NCI-H510A (cell line): ENCODE data around the gene TRPM3.

Experiments used
- DNase-seq: peaks from one replicate; lab custom pipeline; 2025; lab: John Stamatoyannopoulos, UW

The TRPM3 gene

DNA sequence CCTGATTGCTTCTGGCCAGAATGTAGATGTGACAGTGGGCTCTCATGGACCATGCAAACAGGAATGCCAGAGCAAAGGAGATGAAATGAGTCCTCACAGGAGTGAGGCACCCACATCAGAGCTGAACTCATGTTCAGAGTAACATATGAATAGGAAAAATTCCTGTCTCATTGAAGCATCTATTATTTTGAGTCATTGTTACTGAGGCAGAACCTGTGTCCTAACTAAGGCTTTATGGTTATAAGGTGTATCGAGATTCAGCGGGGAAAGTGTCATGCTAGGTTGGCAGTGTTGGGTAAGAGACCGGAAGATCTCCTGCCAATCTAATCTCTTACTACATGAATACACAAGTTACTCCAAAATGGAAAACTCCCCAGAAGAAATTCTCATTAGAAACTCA lies 304.1 kb downstream of the TRPM3 start:
- no peak for DNase-seq

DNA sequence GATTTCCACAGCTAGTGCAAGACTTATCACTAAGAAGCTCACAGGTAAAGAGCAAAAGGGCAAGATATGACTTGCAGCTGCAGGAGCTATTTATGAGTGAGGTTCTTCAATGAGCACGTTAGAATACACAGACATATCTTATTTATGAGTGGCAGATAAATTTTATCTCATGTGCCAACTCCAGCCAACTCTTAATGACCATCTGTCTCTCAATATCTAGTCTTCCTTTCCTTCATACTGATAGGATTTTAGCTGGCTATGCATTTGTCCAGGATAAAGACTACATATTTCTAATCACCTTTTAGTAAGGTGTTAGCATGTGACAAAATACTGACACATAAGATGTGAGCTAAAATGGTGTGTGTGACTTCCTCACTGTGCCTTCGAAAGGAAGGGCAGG lies 304.5 kb downstream of the TRPM3 start:
- DNase-seq = no peak

DNA sequence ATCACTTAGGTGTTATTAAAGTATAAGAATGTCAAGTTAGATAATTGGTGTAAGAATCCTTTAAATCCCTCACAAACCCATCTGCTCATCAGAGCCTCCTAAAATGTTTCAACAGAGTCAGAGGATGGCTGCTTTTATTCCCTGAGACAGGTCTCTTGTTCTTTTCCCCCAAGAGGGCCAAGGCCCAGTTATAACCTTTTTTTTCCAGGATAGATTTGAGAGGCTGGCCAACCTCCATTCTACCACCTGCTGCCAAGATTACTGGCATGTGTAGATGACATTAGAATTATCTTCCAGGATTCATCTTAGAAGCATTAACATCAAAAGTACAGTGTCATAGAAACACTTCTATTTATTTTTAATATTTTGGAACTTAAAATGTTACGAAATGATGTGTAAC lies 305.1 kb downstream of the TRPM3 start:
- DNase-seq = no peak

DNA sequence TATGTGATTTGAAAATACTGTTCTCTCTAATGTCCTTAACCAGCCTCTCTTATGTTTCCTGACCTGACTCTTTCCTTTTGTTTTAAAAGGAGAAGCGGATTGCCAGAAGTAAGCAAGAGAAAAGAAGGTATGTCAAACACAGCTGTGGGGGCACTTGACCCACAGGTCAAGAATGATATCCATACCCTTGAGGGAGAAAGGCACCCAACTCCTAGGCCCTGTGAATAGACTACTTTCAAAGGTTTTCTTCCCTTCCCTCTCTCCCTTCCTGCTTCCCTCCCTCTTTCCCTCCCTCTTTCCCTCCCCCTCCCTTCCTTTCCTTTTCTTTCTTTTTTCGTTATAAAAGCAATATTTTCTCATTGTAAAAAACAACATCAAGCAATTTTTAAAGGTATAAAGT lies 306.8 kb downstream of the TRPM3 start:
- DNase-seq = no peak

GRCh38 chr9:70813141-70813540 lies 308.3 kb downstream of the TRPM3 start:
- DNase-seq = no peak

DNA sequence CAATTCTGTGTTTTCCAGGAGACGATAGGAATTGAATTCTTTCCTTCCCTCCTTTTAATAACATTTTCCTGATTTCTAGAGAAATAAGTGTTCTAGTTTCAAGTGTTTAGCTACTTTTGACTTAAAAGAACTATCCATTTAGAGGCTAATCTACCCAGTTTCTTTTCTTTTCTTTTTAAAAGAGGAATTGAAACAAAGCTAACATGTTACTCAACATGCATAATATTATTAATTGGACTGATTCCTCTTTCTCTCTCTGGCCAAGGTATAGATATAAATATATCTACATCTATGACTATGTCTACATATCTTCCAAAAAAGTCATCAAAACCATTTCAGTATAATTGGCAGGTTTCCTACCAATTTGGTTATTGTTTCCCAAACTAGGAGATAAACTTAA lies 309.8 kb downstream of the TRPM3 start:
- no peak for DNase-seq

DNA sequence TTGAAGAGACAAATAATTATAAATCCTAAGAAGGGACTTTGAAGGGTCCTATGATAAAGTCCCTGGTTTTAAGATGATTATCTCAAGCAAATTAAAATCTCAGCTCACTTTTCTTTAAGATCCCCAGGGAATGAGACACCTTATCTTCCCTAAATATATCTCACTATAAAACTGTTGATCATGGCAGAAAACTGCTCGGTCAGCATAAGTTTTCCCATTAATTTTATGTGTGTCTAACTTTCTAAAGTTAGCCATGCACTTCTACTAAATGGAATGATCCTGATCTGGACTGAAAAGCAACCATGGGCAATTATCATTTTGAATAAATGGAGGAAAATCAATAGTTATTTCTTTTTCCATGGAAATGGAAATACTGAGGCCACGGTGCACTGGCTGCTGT lies 314.5 kb downstream of the TRPM3 start:
- no peak for DNase-seq

DNA sequence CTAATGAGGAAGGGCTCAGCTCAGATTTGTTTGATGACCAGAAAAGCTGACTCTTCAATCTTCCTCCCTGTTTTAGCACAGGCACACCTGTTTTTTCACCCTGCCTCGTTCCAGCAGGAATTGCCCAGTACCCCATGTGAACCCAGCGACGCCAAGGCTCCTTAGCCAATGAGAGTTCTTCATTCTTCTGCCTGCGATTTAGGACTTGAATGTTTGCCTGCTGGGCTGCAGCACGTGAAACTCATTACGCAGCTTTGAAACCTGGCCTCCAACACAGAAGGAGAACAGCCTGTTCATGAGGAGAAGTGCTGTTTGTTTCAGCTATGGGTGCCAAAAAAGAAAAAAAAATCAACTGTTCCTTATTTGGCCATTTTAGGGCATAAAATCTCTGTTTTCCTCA lies 315.5 kb downstream of the TRPM3 start:
- no peak for DNase-seq

DNA sequence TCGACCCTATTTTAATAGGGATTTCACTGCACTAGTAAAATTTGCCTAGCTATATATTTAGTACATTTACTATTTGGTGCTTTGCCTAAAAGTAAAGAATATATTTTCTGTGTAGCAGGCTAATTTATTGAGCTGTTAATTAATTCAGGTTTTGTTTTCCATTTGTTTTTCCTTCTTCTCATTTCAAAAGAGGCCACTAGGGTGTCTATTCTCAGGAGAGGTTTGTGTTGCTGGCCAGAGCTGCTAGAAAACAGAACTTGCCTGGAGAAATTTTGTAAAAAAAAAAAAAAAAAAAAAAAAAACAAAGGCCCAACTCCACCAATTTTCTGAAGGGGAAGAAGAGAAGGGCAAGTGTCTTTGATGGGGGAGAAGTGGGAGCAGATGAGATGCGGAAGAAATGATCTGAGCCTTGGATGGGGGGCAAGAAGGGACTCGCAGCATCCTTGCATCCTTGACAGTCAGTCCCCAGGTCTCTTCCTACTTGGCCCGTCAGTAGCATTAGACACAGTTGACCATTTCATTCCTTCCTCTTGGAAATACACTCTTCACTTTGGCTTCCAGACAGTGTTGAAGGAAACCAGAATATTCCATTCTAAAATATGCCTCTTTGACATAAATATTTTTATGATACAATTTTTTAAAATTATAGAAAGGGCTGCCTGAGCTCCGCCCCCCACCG lies 318.5 kb downstream of the TRPM3 start:
- no peak for DNase-seq

- DNase-seq = no peak
These were observed 319.2 kb downstream of the TRPM3 start for GRCh38 chr9:70802206-70802605.

DNA sequence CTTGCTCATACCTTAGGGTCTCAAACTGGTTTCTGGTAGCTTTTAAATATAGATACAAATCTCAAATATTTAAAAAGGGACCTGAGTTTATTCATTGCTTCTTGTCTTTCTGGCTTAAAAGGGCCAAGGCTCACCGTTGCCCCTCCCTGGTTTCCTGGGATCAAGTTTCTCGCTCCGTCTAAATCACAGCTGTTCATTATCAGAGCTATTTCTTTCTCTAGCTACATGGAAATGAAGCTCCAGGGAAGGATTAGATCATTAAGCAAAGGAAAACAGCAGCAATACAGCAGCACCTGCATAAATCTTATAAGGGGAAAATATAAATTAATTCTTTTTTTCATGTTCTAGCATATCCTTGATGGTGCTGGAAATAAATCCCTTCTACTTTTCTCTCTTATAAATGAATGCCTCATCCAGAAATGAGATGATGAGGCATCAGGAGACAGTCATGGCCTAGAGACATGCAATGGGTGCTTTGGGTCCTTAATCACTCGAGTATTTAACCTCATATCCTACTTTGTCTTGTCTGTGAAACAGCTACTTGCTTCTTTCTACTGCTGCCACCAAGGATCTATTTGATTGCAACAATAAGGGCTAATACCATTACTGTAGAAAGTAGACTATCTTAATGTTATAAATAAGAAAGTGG lies 320.1 kb downstream of the TRPM3 start:
- DNase-seq = no peak

DNA sequence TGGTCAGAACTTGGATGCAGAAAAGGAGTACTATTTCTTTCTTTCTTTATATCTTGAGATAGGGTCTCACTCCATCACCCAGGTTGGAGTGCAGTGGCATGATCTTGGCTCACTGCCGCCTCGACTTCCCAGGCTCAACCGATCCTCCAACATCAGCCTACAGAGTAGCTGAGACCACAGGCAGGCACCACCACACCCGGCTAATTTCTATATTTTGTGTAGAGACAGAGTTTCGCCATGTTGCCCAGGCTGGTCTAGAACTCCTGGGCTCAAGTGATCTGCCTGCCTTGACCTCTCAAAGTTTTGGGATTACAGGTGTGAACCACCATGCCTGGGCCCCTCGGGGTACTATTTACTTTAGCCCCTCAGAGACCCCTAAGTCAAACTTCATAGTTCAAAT lies 323.4 kb downstream of the TRPM3 start:
- no peak for DNase-seq

- no peak for DNase-seq
These were observed 325.6 kb downstream of the TRPM3 start for GRCh38 chr9:70795841-70796240.

DNA sequence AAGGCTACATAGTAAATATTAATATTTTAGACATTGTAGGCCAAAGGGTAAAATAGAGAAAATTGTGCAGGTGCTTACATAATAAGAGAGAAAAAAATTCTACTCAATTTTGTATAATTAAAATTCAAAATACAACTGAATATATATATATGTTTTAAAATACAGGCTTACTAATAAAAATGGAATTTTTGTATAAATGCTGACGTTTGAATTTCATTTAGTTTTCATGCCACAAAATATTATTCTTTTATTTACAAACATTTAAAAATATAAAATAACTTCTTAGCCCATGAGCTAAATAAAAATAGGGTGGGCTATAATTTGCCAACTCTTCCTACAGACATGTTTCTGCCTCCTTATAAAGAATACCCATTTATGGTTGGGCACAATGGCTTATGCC lies 328.6 kb downstream of the TRPM3 start:
- DNase-seq = no peak

GRCh38 chr9:70791936-70792335 lies 329.5 kb downstream of the TRPM3 start:
- DNase-seq = no peak

- no peak for DNase-seq
These were observed 332.3 kb downstream of the TRPM3 start for GRCh38 chr9:70789086-70789485.

DNA sequence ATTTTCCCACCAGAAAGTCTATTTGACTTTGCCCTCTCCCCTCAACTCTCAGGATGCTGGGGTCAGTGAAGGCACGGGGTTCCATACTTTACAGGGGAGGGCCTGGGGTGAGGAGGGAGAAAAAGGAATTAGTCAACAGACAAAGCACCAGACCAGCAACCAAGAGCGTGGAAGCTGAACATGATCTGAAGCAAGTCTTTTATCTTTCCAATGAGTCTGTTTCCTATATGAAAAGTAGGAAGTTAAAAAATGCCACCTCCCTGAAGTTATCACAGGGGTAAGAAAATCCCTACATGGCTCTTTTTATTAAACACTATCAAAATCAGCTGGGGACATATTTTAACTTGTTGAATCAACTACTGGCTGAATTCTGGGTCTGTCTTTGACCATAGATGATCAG lies 337.0 kb downstream of the TRPM3 start:
- no peak for DNase-seq

DNA sequence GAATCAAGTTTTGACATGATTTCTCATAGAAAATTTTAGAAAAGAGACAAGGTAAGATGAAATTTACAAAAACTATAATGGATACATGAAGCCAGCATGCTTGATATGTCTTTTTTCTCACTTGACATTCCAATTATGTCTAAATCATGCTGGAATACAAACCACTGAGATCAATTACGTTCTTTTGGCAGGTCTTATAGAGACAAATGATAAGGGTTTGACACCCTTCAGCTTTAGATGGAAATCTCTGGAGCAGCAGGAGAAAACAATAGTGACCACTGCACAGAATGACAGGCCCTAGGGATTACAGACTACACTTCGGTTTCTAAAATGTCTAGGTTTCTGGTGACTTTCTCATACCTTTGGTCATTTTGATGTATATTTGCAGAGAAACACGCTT lies 342.9 kb downstream of the TRPM3 start:
- no peak for DNase-seq

- DNase-seq = no peak
These were observed 347.8 kb downstream of the TRPM3 start for GRCh38 chr9:70773579-70773978.

- DNase-seq = no peak
These were observed 348.8 kb downstream of the TRPM3 start for GRCh38 chr9:70772601-70773000.

DNA sequence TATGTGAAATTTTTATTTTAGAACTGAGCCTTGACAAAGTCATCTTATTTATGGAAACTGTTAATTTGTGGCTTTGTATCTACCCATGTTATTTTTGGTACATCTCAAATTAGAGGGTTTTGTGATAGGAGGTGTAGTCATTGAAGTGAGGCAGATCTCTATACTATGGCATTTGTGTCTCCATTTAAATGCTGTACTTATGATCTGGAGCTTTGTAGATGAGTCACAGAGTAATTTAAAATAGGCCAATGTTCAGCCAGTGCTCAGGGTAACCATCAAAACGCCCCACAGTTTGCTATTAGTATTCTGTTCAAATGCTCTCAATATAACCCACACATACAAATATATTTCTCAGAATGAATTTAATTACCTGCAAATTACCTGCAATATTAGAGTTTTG lies 355.5 kb downstream of the TRPM3 start:
- DNase-seq = no peak

- DNase-seq = no peak
These were observed 360.2 kb downstream of the TRPM3 start for GRCh38 chr9:70761139-70761670.

DNA sequence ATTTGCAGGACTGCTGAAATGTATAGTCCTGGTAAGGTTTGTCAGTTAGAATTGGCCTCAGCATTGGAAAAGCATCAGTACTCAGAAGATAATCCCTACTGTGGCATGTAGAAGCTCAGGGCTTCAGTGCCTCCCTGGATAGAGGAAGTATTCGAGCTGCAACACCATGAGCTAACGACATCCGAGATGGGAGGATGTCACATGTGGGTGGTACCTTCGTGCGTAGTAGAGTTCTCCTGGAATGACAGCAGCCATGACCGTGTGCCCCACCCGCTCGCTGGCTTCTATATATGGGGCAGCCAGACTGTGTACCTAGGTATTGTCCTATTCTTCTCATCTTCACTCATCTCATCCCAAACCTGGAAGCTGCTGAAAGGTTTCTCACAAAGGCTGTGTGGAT lies 361.2 kb downstream of the TRPM3 start:
- DNase-seq = no peak

DNA sequence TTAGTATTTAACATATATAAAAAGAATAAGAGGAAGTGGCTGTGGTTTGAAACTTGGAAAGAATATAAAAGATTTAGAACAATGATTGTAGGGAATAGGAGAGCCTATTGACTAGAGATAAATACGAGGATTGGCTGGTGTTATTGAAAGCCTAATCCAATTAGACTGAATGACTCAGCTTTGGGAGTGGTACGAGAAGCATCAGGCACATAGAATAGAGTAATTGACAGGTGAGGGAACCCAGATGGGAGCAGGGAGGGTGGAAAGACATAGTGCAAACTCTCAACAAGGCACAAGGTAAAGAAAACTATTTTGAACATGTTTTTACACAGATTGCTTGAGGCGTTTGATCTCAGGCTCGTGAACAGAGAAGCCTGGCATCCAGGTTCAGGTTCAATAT lies 368.1 kb downstream of the TRPM3 start:
- no peak for DNase-seq
